Karpas-422 (cell line): ENCODE measurements around the gene NME1. TPM values are rescaled to one million over a fixed set of nuclear protein-coding genes. Genes with fewer than 3 reads are reported as not detected.
A peak's percentile ranks its signal among the peaks of the same experiment; 100 is the strongest.
"Not testable (repeated sequence)": the region's sequence is repeated elsewhere in the genome, so short reads cannot be mapped to it uniquely, and the experiment has no call there.

Experiments used
- DNase-seq: peaks from one replicate; pipeline ENCODE4 v3.0.0-alpha.2; 2015
- H2AFZ ChIP-seq: fragments of 200-600 bp; sonication (generic); 2 replicates; pipeline ENCODE4 v1.6.1; 2014; ENCODE audit warnings: antibody characterized with exemption, low read length, mixed read lengths
- H3K27ac ChIP-seq: fragments of 200-600 bp; sonication (generic); 2 replicates; pipeline ENCODE4 v1.5.1; 2014; ENCODE audit warnings: mild to moderate bottlenecking, low read length, moderate library complexity
- H3K27me3 ChIP-seq: fragments of 200-600 bp; sonication (generic); 2 replicates; pipeline ENCODE4 v1.6.1; 2014; ENCODE audit warnings: low read length, mixed read lengths
- H3K36me3 ChIP-seq: fragments of 200-600 bp; sonication (generic); 2 replicates; pipeline ENCODE4 v1.6.1; 2014; ENCODE audit warnings: low read length, mixed read lengths; ENCODE audit not compliant: insufficient read depth
- H3K4me1 ChIP-seq: fragments of 200-600 bp; sonication (generic); 2 replicates; pipeline ENCODE4 v1.6.1; 2014; ENCODE audit warnings: mild to moderate bottlenecking, low read length, mixed read lengths
- H3K4me2 ChIP-seq: fragments of 200-600 bp; sonication (generic); 2 replicates; pipeline ENCODE4 v1.6.1; 2014; ENCODE audit warnings: low read length, low read depth, mild to moderate bottlenecking; ENCODE audit not compliant: poor library complexity, severe bottlenecking
- H3K4me3 ChIP-seq: fragments of 200-600 bp; sonication (generic); 2 replicates; pipeline ENCODE4 v1.5.1; 2014; ENCODE audit warnings: mild to moderate bottlenecking, antibody characterized with exemption, low read length, mixed read lengths
- H3K79me2 ChIP-seq: fragments of 200-600 bp; sonication (generic); 2 replicates; pipeline ENCODE4 v1.6.1; 2014; ENCODE audit warnings: mild to moderate bottlenecking, low read length, mixed read lengths
- H3K9ac ChIP-seq: fragments of 200-600 bp; sonication (generic); 2 replicates; pipeline ENCODE4 v1.6.0; 2014; ENCODE audit warnings: low read length
- H3K9me2 ChIP-seq: fragments of 200-600 bp; sonication (generic), shearing (Covaris generic); replicated peaks from 2 replicates; pipeline ENCODE4 v1.6.0; 2014; ENCODE audit warnings: mild to moderate bottlenecking, low read length, moderate library complexity; ENCODE audit not compliant: insufficient read depth
- H3K9me3 ChIP-seq: fragments of 300-700, 200-600 bp; sonication (generic); 2 replicates; pipeline ENCODE4 v1.6.1; 2014; ENCODE audit warnings: low read length, mixed read lengths
- H4K20me1 ChIP-seq: fragments of 200-600 bp; sonication (generic); 2 replicates; pipeline ENCODE4 v1.6.1; 2014; ENCODE audit warnings: mild to moderate bottlenecking, antibody characterized with exemption, low read length, low read depth; ENCODE audit not compliant: insufficient read depth
- total RNA-seq: library from RNA; depleted of rRNA; stranded (reverse); fragments of >200 nt; shearing (Covaris generic); gene quantifications from 2 replicates; pipeline ENCODE4 v1.2.3, GENCODE V29; 2014; ENCODE audit warnings: low replicate concordance; rRNA removed

NME1 gene
- total RNA-seq: 148 and 201 TPM in 2 replicates

GRCh38 chr17:51153210-51154072 is at the start of gene NME1:
Gene NME1, plus strand, starts transcription at chr17:51153559. Its CDS starts 2,096 bp downstream, at chr17:51155655.
- peaks cover 23% of the 10 kb centered on the region; the same call in 1 of the 2 replicates for H3K36me3 ChIP-seq
- H3K27ac ChIP-seq: peak within 1 kb of the TSS; percentile 68
- no peaks in the 10 kb centered on the region for H3K27me3 ChIP-seq
- peak; percentile 99 for DNase-seq
- H3K9me2 ChIP-seq: no peaks in the 10 kb centered on the region
- peaks cover 21% of the 10 kb centered on the region for H3K4me1 ChIP-seq
- peak within 1 kb of the TSS; percentile 85 for H3K9ac ChIP-seq
- peak within 1 kb of the TSS; percentile 84 for H3K4me3 ChIP-seq
- no peaks in the 10 kb centered on the region for H4K20me1 ChIP-seq
- H3K9me3 ChIP-seq: no peaks in the 10 kb centered on the region
- peak within 1 kb of the TSS; percentile 87 for H3K4me2 ChIP-seq
- H2AFZ ChIP-seq: peak within 1 kb of the TSS; percentile 94
- H3K79me2 ChIP-seq: peaks cover 46% of the 10 kb centered on the region

- Histone ChIP-seq H3K9ac (no peak overlapping the region), H3K4me2 (no peak overlapping the region), H4K20me1 (no peaks in the 10 kb centered on the region)
Measured at GRCh38 chr17:51107778-51108177, 45.6 kb upstream of the NME1 start.

GRCh38 chr17:51112303-51113222 is 40.8 kb upstream of the NME1 start:
- DNase-seq, H3K4me2 ChIP-seq, H3K9me3 ChIP-seq, H4K20me1 ChIP-seq, H3K4me1 ChIP-seq, H2AFZ ChIP-seq, H3K9me2 ChIP-seq, H3K27ac ChIP-seq, H3K9ac ChIP-seq, H3K4me3 ChIP-seq, H3K27me3 ChIP-seq, H3K36me3 ChIP-seq: not testable (repeated sequence)
- H3K79me2 ChIP-seq: peaks cover 99% of the 10 kb centered on the region

More at GRCh38 chr17:51107778-51108177, 45.6 kb upstream of the NME1 start:
- DNase-seq: no peak
- no peak overlapping the region for H3K4me3 ChIP-seq
- no peaks in the 10 kb centered on the region for H3K9me2 ChIP-seq
- H3K4me1 ChIP-seq: no peaks in the 10 kb centered on the region
- H2AFZ ChIP-seq: no peak overlapping the region
- H3K27ac ChIP-seq: no peak overlapping the region
- peaks cover 4% of the 10 kb centered on the region; the same call in 1 of the 2 replicates for H3K36me3 ChIP-seq
- peaks cover 93% of the 10 kb centered on the region for H3K79me2 ChIP-seq
- H3K9me3 ChIP-seq: no peaks in the 10 kb centered on the region
- H3K27me3 ChIP-seq: no peaks in the 10 kb centered on the region

GRCh38 chr17:51115179-51115578 is 38.2 kb upstream of the NME1 start:
- Histone ChIP-seq H3K27me3 (no peaks in the 10 kb centered on the region), H3K9me3 (no peaks in the 10 kb centered on the region), H3K4me1 (peaks cover 27% of the 10 kb centered on the region), H3K4me2 (no peak overlapping the region), H3K9ac (no peak overlapping the region), H3K9me2 (no peaks in the 10 kb centered on the region), H4K20me1 (peaks cover 11% of the 10 kb centered on the region; the same call in 1 of the 2 replicates), H3K27ac (no peak overlapping the region), H3K4me3 (no peak overlapping the region), H3K79me2 (peaks cover 100% of the 10 kb centered on the region), H3K36me3 (no peaks in the 10 kb centered on the region), H2AFZ (no peak overlapping the region)
- DNase-seq: no peak

- Histone ChIP-seq H3K4me2 (peak overlapping the region; percentile 94), H3K36me3 (no peaks in the 10 kb centered on the region), H3K4me3 (peak overlapping the region; percentile 99), H3K9me3 (no peaks in the 10 kb centered on the region), H3K9me2 (no peaks in the 10 kb centered on the region), H2AFZ (no peak overlapping the region), H3K27ac (0 out of 2 replicates have a peak overlapping the region, but pooled peaks have one; percentile 67), H3K9ac (peak overlapping the region; percentile 95), H3K79me2 (peaks cover 70% of the 10 kb centered on the region), H3K4me1 (peaks cover 38% of the 10 kb centered on the region), H3K27me3 (no peaks in the 10 kb centered on the region), H4K20me1 (peaks cover 11% of the 10 kb centered on the region; the same call in 1 of the 2 replicates)
- no peak for DNase-seq
Measured at GRCh38 chr17:51118330-51119195, 34.8 kb upstream of the NME1 start.

GRCh38 chr17:51119415-51120356 is 33.7 kb upstream of the NME1 start:
- H4K20me1 ChIP-seq: peaks cover 11% of the 10 kb centered on the region; the same call in 1 of the 2 replicates
- H3K4me1 ChIP-seq: peaks cover 38% of the 10 kb centered on the region
- DNase-seq: peak; percentile 85
- peaks cover 59% of the 10 kb centered on the region for H3K79me2 ChIP-seq
- H2AFZ ChIP-seq: peak overlapping the region; percentile 63; the same call in 1 of the 2 replicates
- H3K27me3 ChIP-seq: no peaks in the 10 kb centered on the region
- peak overlapping the region; percentile 99 for H3K4me3 ChIP-seq
- H3K36me3 ChIP-seq: no peaks in the 10 kb centered on the region
- peak overlapping the region; percentile 95 for H3K9ac ChIP-seq
- H3K27ac ChIP-seq: peak overlapping the region; percentile 67
- no peaks in the 10 kb centered on the region for H3K9me2 ChIP-seq
- H3K9me3 ChIP-seq: no peaks in the 10 kb centered on the region
- H3K4me2 ChIP-seq: peak overlapping the region; percentile 94

- Histone ChIP-seq H3K9me2 (no peaks in the 10 kb centered on the region), H3K79me2 (peaks cover 52% of the 10 kb centered on the region), H4K20me1 (peaks cover 11% of the 10 kb centered on the region; the same call in 1 of the 2 replicates), H3K9ac (peak overlapping the region; percentile 95), H2AFZ (peak overlapping the region; percentile 63; the same call in 1 of the 2 replicates), H3K27me3 (no peaks in the 10 kb centered on the region), H3K27ac (peak overlapping the region; percentile 67), H3K4me1 (peaks cover 38% of the 10 kb centered on the region), H3K9me3 (no peaks in the 10 kb centered on the region), H3K36me3 (no peaks in the 10 kb centered on the region), H3K4me3 (peak overlapping the region; percentile 99), H3K4me2 (peak overlapping the region; percentile 94)
- DNase-seq: peak; percentile 73
Measured at GRCh38 chr17:51120357-51120738, 33.0 kb upstream of the NME1 start.
